Liver (tissue), 3 donors: ENCODE data around the gene RCSD1.

Source experiments
- FOXA1 ChIP-seq: IDR thresholded peaks from 2 replicates; pipeline ENCODE4 v1.6.1; 2016; ENCODE audit warnings: antibody characterized with exemption
- RAD21 ChIP-seq, 2 donors: IDR thresholded peaks; 2 replicates each; pipeline ENCODE4 v1.6.1; 2016; ENCODE audit warnings: antibody characterized with exemption in 2 of 2, mild to moderate bottlenecking in 2 of 2
- RXRA ChIP-seq, 2 donors: IDR thresholded peaks; 2 replicates each; pipeline ENCODE4 v1.6.1; 2017 to 2018; ENCODE audit warnings: antibody characterized with exemption in 2 of 2, mild to moderate bottlenecking in 1 of 2
- SP1 ChIP-seq: IDR thresholded peaks from 2 replicates; pipeline ENCODE4 v1.6.1; 2018; ENCODE audit warnings: antibody characterized with exemption, mild to moderate bottlenecking
- TAF1 ChIP-seq: conservative IDR thresholded peaks from 2 replicates; pipeline ENCODE4 v1.6.1; 2016; ENCODE audit warnings: antibody characterized with exemption, mild to moderate bottlenecking
- YY1 ChIP-seq: IDR thresholded peaks from 2 replicates; pipeline ENCODE4 v1.6.1; 2016; ENCODE audit warnings: antibody characterized with exemption, mild to moderate bottlenecking
- TF ChIP-seq, protein P1 (sequence below): fragments of 150-350 bp; IDR thresholded peaks from 2 replicates; pipeline ENCODE4 v1.5.1; 2017; ENCODE audit warnings: improper control_type of control experiment, low read depth, low read length; ENCODE audit not compliant: missing input control
- TF ChIP-seq, protein P2 (sequence below): IDR thresholded peaks from 2 replicates; pipeline ENCODE4 v1.6.1; 2016; ENCODE audit warnings: antibody characterized with exemption, mild to moderate bottlenecking
- TF ChIP-seq, protein P3 (sequence below): IDR thresholded peaks from 2 replicates; pipeline ENCODE4 v1.6.1; 2016; ENCODE audit warnings: antibody characterized with exemption
- TF ChIP-seq, protein P4 (sequence below): IDR thresholded peaks from 2 replicates; pipeline ENCODE4 v1.6.1; 2016; ENCODE audit warnings: antibody characterized with exemption
- donor health status: healthy.
- donor health status: healthy.

DNA sequence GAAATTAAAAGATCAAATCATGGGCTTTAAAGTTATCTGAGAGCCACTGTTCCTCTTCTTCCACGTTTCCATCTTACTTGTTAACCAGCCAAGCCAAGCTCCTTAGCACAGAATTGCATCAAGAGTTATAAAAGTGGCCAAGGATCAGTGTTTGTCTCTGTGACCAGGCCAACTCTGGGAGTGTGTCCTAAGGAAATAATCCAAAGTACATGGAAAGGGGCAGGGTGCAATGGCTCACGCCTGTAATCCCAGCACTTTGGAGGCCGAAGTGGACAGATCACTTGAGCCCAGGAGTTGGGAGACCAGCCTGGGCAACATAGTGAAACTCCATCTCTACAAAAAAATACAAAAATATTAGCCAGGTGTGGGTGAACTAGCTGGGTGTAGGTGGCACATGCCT lies 81.8 kb downstream of the RCSD1 start:
- TF ChIP-seq, protein P1, sequence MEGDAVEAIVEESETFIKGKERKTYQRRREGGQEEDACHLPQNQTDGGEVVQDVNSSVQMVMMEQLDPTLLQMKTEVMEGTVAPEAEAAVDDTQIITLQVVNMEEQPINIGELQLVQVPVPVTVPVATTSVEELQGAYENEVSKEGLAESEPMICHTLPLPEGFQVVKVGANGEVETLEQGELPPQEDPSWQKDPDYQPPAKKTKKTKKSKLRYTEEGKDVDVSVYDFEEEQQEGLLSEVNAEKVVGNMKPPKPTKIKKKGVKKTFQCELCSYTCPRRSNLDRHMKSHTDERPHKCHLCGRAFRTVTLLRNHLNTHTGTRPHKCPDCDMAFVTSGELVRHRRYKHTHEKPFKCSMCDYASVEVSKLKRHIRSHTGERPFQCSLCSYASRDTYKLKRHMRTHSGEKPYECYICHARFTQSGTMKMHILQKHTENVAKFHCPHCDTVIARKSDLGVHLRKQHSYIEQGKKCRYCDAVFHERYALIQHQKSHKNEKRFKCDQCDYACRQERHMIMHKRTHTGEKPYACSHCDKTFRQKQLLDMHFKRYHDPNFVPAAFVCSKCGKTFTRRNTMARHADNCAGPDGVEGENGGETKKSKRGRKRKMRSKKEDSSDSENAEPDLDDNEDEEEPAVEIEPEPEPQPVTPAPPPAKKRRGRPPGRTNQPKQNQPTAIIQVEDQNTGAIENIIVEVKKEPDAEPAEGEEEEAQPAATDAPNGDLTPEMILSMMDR: no peak
- TF ChIP-seq, protein P2, sequence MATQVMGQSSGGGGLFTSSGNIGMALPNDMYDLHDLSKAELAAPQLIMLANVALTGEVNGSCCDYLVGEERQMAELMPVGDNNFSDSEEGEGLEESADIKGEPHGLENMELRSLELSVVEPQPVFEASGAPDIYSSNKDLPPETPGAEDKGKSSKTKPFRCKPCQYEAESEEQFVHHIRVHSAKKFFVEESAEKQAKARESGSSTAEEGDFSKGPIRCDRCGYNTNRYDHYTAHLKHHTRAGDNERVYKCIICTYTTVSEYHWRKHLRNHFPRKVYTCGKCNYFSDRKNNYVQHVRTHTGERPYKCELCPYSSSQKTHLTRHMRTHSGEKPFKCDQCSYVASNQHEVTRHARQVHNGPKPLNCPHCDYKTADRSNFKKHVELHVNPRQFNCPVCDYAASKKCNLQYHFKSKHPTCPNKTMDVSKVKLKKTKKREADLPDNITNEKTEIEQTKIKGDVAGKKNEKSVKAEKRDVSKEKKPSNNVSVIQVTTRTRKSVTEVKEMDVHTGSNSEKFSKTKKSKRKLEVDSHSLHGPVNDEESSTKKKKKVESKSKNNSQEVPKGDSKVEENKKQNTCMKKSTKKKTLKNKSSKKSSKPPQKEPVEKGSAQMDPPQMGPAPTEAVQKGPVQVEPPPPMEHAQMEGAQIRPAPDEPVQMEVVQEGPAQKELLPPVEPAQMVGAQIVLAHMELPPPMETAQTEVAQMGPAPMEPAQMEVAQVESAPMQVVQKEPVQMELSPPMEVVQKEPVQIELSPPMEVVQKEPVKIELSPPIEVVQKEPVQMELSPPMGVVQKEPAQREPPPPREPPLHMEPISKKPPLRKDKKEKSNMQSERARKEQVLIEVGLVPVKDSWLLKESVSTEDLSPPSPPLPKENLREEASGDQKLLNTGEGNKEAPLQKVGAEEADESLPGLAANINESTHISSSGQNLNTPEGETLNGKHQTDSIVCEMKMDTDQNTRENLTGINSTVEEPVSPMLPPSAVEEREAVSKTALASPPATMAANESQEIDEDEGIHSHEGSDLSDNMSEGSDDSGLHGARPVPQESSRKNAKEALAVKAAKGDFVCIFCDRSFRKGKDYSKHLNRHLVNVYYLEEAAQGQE: no peak
- TF ChIP-seq RXRA (IDR thresholded peaks at IDR 0.05) (peak in 1 of 2 donors; percentile 12), TAF1 (no peak), RAD21 (IDR thresholded peaks at IDR 0.05) (no peak), YY1 (no peak), FOXA1 (no peak), SP1 (no peak)
- TF ChIP-seq, protein P3, sequence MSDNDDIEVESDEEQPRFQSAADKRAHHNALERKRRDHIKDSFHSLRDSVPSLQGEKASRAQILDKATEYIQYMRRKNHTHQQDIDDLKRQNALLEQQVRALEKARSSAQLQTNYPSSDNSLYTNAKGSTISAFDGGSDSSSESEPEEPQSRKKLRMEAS: no peak
- TF ChIP-seq, protein P4, sequence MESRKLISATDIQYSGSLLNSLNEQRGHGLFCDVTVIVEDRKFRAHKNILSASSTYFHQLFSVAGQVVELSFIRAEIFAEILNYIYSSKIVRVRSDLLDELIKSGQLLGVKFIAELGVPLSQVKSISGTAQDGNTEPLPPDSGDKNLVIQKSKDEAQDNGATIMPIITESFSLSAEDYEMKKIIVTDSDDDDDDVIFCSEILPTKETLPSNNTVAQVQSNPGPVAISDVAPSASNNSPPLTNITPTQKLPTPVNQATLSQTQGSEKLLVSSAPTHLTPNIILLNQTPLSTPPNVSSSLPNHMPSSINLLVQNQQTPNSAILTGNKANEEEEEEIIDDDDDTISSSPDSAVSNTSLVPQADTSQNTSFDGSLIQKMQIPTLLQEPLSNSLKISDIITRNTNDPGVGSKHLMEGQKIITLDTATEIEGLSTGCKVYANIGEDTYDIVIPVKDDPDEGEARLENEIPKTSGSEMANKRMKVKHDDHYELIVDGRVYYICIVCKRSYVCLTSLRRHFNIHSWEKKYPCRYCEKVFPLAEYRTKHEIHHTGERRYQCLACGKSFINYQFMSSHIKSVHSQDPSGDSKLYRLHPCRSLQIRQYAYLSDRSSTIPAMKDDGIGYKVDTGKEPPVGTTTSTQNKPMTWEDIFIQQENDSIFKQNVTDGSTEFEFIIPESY: no peak
